Keratinocyte (primary cell): ENCODE data around the gene DNAH8.

Experiments used
- EZH2 ChIP-seq: IDR thresholded peaks from one replicate; pipeline ENCODE4 v1.6.1; 2012; ENCODE audit warnings: inconsistent platforms, mild to moderate bottlenecking, low read length, moderate library complexity
- TF ChIP-seq, protein P1 (sequence below), 3 experiments: IDR thresholded peaks in 1 of 3; conservative IDR thresholded peaks in 1 of 3; optimal IDR thresholded peaks in 1 of 3; 2 replicates in 2 of 3; 3 replicates in 1 of 3; pipeline versions ENCODE3 to v1.5.1; 2011; ENCODE audit warnings: low read length in 3 of 3, mild to moderate bottlenecking in 3 of 3, moderate library complexity in 2 of 3, control low read depth in 1 of 3, inconsistent platforms in 1 of 3; ENCODE audit not compliant: insufficient read depth in 2 of 3; ENCODE audit errors: extremely low read depth in 1 of 3

DNA sequence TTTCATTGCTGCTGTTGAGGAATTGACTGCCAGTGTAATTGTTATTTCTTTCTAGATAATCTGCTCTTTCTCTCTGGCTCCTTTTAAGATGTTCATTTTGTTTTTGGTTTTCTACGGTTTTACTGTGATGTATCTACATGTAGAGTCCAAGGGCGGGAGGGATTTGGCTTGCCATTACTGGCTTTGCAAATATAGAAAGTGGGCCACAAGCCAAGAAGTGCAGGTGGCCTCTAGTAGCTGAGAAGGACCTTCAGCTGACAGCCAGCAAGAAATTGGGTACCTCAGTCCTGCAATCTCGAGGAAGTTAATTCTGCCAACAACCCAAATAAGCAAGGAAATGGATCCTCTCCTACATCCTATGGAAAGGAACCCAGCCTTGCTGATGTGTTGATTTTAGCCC is 290.7 kb downstream of the DNAH8 start:
- TF ChIP-seq, protein P1, sequence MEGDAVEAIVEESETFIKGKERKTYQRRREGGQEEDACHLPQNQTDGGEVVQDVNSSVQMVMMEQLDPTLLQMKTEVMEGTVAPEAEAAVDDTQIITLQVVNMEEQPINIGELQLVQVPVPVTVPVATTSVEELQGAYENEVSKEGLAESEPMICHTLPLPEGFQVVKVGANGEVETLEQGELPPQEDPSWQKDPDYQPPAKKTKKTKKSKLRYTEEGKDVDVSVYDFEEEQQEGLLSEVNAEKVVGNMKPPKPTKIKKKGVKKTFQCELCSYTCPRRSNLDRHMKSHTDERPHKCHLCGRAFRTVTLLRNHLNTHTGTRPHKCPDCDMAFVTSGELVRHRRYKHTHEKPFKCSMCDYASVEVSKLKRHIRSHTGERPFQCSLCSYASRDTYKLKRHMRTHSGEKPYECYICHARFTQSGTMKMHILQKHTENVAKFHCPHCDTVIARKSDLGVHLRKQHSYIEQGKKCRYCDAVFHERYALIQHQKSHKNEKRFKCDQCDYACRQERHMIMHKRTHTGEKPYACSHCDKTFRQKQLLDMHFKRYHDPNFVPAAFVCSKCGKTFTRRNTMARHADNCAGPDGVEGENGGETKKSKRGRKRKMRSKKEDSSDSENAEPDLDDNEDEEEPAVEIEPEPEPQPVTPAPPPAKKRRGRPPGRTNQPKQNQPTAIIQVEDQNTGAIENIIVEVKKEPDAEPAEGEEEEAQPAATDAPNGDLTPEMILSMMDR (optimal IDR thresholded peaks at IDR 0.05 in 1 of 3, IDR thresholded peaks at IDR 0.05 in 1 of 3, conservative IDR thresholded peaks at IDR 0.05 in 1 of 3; ENCODE audit: extremely low read depth in 1 of 3, insufficient read depth in 2 of 3, low read length in 3 of 3) = no peak
- no peak for TF ChIP-seq EZH2
